Left lung (tissue), 10 donors: ENCODE results near the gene SOX10. TPM values are rescaled to one million over a fixed set of nuclear protein-coding genes. Genes with fewer than 3 reads are reported as not detected.

ENCODE experiments used
- ATAC-seq: fragments of 200-7000 bp; cut with Tn5 transposase; one replicate; pipeline ENCODE4 v1.9.1; 2020; ENCODE audit warnings: moderate library complexity
- DNase-seq, 4 donors: peaks; one replicate each; pipeline ENCODE4 v3.0.0-alpha.2; 2013 to 2020
- H3K27ac ChIP-seq, 2 donors: fragments of 200-600 bp; sonication (generic) in 1 of 2; one replicate each; pipeline versions ENCODE4 v1.5.0 to v1.8.0; 2020 to 2021
- H3K27me3 ChIP-seq, 2 donors: fragments of 200-600 bp; sonication (generic) in 1 of 2; one replicate each; pipeline versions ENCODE4 v1.5.0 to v1.8.0; 2020 to 2021
- H3K36me3 ChIP-seq, 2 donors: fragments of 200-600 bp; sonication (generic) in 1 of 2; one replicate each; pipeline versions ENCODE4 v1.5.0 to v1.8.0; 2020 to 2021
- H3K4me1 ChIP-seq, 2 donors: fragments of 200-600 bp; one replicate each; pipeline ENCODE4 v1.8.0; 2021
- H3K4me3 ChIP-seq, 2 donors: fragments of 200-600 bp; sonication (generic) in 1 of 2; one replicate each; pipeline versions ENCODE4 v1.5.0 to v1.8.0; 2020 to 2021; ENCODE audit warnings: mild to moderate bottlenecking in 1 of 2
- H3K9me3 ChIP-seq, 2 donors: fragments of 200-600 bp; sonication (generic) in 1 of 2; one replicate each; pipeline versions ENCODE4 v1.5.0 to v1.8.0; 2020 to 2021
- CTCF ChIP-seq, 2 donors: fragments of 200-600 bp; sonication (generic) in 1 of 2; IDR thresholded peaks; one replicate each; pipeline versions ENCODE4 v1.5.0 to v1.8.0; 2021; ENCODE audit warnings: antibody characterized with exemption in 2 of 2
- intact Hi-C, 2 donors: fragments of 100-400 bp; cut with DNase I; formaldehyde crosslinking; loops; one replicate each; pipeline versions ENCODE4 v1.11.2 to v1.14.2; 2022
- polyA plus RNA-seq, 6 donors: library from polyadenylated mRNA; unstranded; fragments of 120-200 nt; gene quantifications; one replicate each; pipeline ENCODE4 v1.2.1, GENCODE V29; 2013; ENCODE audit not compliant: insufficient read length in 6 of 6
- total RNA-seq, 2 donors: library from RNA; stranded (reverse); fragmentation: NEBNext Ultra II Directional; extraction: Animal tissue kit (Norgen Biotek cat#: 25700); gene quantifications; one replicate each; pipeline ENCODE4 v1.2.1, GENCODE V29; 2021
- donor health status: DM: no; HTN: yes; CAD: no.
- donor health status: DM: no; HTN: no; CAD: no.

Gene SOX10
- total and polyA plus RNA-seq, 8 donors, result 0.41 to 1.0 (median 0.83) TPM; not detected in 2

GRCh38 chr22:37968452-37969251 lies 15.7 kb downstream of the SOX10 start:
- ATAC-seq (no peak), DNase-seq (peak in 1 of 4 donors; percentile 25)
- Histone ChIP-seq H3K27ac (no peak overlapping the region), H3K27me3 (no peaks in the 10 kb centered on the region), H3K9me3 (no peaks in the 10 kb centered on the region), H3K4me3 (no peak overlapping the region), H3K36me3 (peaks cover 0 to 50% of the 10 kb centered on the region in 2 donors), H3K4me1 (peaks cover 0 to 3% of the 10 kb centered on the region in 2 donors)
- TF ChIP-seq CTCF (IDR thresholded peaks at IDR 0.05), result no peak
- intact Hi-C loops, result loop anchor here in 1 of 2 donors (10.0 kb wide), 2 partner anchors 84 to 144 kb away; partner anchors contain the start of gene GALR3

- peak in 1 of 4 donors; percentile 39 for DNase-seq
- Histone ChIP-seq H3K36me3 (peaks cover 0 to 58% of the 10 kb centered on the region in 2 donors), H3K9me3 (no peaks in the 10 kb centered on the region), H3K4me1 (peaks cover 0 to 3% of the 10 kb centered on the region in 2 donors), H3K27me3 (no peaks in the 10 kb centered on the region), H3K27ac (no peak overlapping the region), H3K4me3 (no peak overlapping the region)
- intact Hi-C loops, result loop anchor here in 1 of 2 donors (10.0 kb wide), 2 partner anchors 83 to 143 kb away; partner anchors contain the start of gene GALR3
- TF ChIP-seq CTCF (IDR thresholded peaks at IDR 0.05), result no peak
- no peak for ATAC-seq
These were observed 16.5 kb downstream of the SOX10 start for GRCh38 chr22:37967637-37968451.

- Histone ChIP-seq H3K27ac (no peak overlapping the region), H3K36me3 (peaks cover 0 to 65% of the 10 kb centered on the region in 2 donors), H3K9me3 (no peaks in the 10 kb centered on the region), H3K4me1 (peaks cover 0 to 3% of the 10 kb centered on the region in 2 donors), H3K27me3 (no peaks in the 10 kb centered on the region), H3K4me3 (no peak overlapping the region)
- intact Hi-C loops, result loop anchor here in 1 of 2 donors (10.0 kb wide), 2 partner anchors 82 to 142 kb away; partner anchors contain the start of gene GALR3
- no peak for TF ChIP-seq CTCF (IDR thresholded peaks at IDR 0.05)
- ATAC-seq (no peak), DNase-seq (no peak)
These were observed 17.2 kb downstream of the SOX10 start for GRCh38 chr22:37967147-37967546.

- DNase-seq (peak in 1 of 4 donors; percentile 18), ATAC-seq (peak; percentile 27)
- Histone ChIP-seq H3K4me3 (no peak overlapping the region), H3K9me3 (no peaks in the 10 kb centered on the region), H3K4me1 (peaks cover 0 to 3% of the 10 kb centered on the region in 2 donors), H3K36me3 (peaks cover 0 to 75% of the 10 kb centered on the region in 2 donors), H3K27ac (no peak overlapping the region), H3K27me3 (no peaks in the 10 kb centered on the region)
- no peak for TF ChIP-seq CTCF (IDR thresholded peaks at IDR 0.05)
- intact Hi-C loops, result loop anchor here in 1 of 2 donors (10.0 kb wide), 2 partner anchors 81 to 141 kb away; partner anchors contain the start of gene GALR3
These were observed 18.3 kb downstream of the SOX10 start for GRCh38 chr22:37965940-37966664.
